GM23338 (cell line): ENCODE results near the gene RAB11B. TPM values are rescaled to one million over a fixed set of nuclear protein-coding genes. Genes with fewer than 3 reads are reported as not detected.

Source experiments
- ATAC-seq: fragments of 200-7000 bp; cut with Tn5 transposase; 3 replicates; pipeline ENCODE4 v1.9.1; 2020
- DNase-seq: peaks from one replicate; pipeline ENCODE4 v3.0.0-alpha.2; 2015; ENCODE audit warnings: low spot score
- H2AFZ ChIP-seq: fragments of 200-600 bp; sonication (generic); 2 replicates; pipeline ENCODE4 v1.8.0; 2016; ENCODE audit warnings: antibody characterized with exemption, mild to moderate bottlenecking, moderate library complexity
- H3F3A ChIP-seq: fragments of 200-600 bp; sonication (generic); replicated peaks from 2 replicates; pipeline ENCODE4 v1.8.0; 2017; ENCODE audit warnings: antibody characterized with exemption, mixed run types, low read depth
- H3K27ac ChIP-seq: fragments of 200-600 bp; sonication (generic); 2 replicates; pipeline ENCODE4 v1.6.1; 2016; ENCODE audit warnings: low read depth
- H3K27me3 ChIP-seq: fragments of 200-600 bp; sonication (generic); 2 replicates; pipeline ENCODE4 v1.8.0; 2016; ENCODE audit warnings: mild to moderate bottlenecking, mixed run types, moderate library complexity; ENCODE audit not compliant: insufficient read depth
- H3K36me3 ChIP-seq: fragments of 200-600 bp; sonication (generic); 2 replicates; pipeline ENCODE4 v1.8.0; 2016; ENCODE audit warnings: mild to moderate bottlenecking; ENCODE audit not compliant: insufficient read depth
- H3K4me1 ChIP-seq: fragments of 200-600 bp; sonication (generic); 2 replicates; pipeline ENCODE4 v1.8.0; 2016; ENCODE audit warnings: mild to moderate bottlenecking, moderate library complexity; ENCODE audit not compliant: insufficient read depth
- H3K4me2 ChIP-seq: fragments of 200-600 bp; sonication (generic); 2 replicates; pipeline ENCODE4 v1.7.1; 2017; ENCODE audit warnings: mixed run types
- H3K4me3 ChIP-seq: fragments of 200-600 bp; sonication (generic); 2 replicates; pipeline ENCODE4 v1.6.1; 2016; ENCODE audit warnings: mixed run types
- H3K79me2 ChIP-seq: fragments of 200-600 bp; sonication (generic); replicated peaks from 2 replicates; pipeline ENCODE4 v1.8.0; 2017; ENCODE audit warnings: mild to moderate bottlenecking; ENCODE audit not compliant: insufficient read depth
- H3K9me2 ChIP-seq: fragments of 200-600 bp; sonication (generic); 2 replicates; pipeline ENCODE4 v1.8.0; 2017; ENCODE audit not compliant: insufficient read depth
- H4K20me1 ChIP-seq: fragments of 200-600 bp; sonication (generic); replicated peaks from 2 replicates; pipeline ENCODE4 v1.8.0; 2017; ENCODE audit warnings: mild to moderate bottlenecking; ENCODE audit not compliant: insufficient read depth
- H3K27ac Mint-ChIP-seq: 2 replicates; pipeline ENCODE4 v1.8.0; 2020; ENCODE audit warnings: inconsistent platforms, mild to moderate bottlenecking, moderate library complexity, mixed read lengths
- H3K27me3 Mint-ChIP-seq: 3 replicates; pipeline ENCODE4 v1.8.0; 2022; ENCODE audit warnings: low read depth, mild to moderate bottlenecking, moderate library complexity, mixed read lengths, inconsistent platforms; ENCODE audit not compliant: insufficient read depth, poor library complexity
- H3K36me3 Mint-ChIP-seq: 3 replicates; pipeline ENCODE4 v1.8.0; 2021; ENCODE audit warnings: low read depth, mild to moderate bottlenecking, inconsistent platforms, moderate library complexity, mixed read lengths
- H3K4me1 Mint-ChIP-seq: 3 replicates; pipeline ENCODE4 v1.8.0; 2020; ENCODE audit warnings: mild to moderate bottlenecking, inconsistent platforms, mixed read lengths
- H3K4me3 Mint-ChIP-seq: 3 replicates; pipeline ENCODE4 v1.8.0; 2021; ENCODE audit warnings: moderate library complexity, mild to moderate bottlenecking, inconsistent platforms, mixed read lengths
- H3K9me3 Mint-ChIP-seq: 3 replicates; pipeline ENCODE4 v1.8.0; 2020; ENCODE audit warnings: moderate library complexity, mild to moderate bottlenecking, inconsistent platforms, mixed read lengths
- CREB1 ChIP-seq: fragments of 250-450 bp; sonication (Bioruptor Pico); IDR thresholded peaks from 2 replicates; pipeline ENCODE4 v1.5.0; 2020; ENCODE audit warnings: low read depth, mild to moderate bottlenecking, moderate library complexity
- CTCF ChIP-seq, 2 experiments: fragments of 200-600 bp in 1 of 2; sonication (generic) in 1 of 2; conservative IDR thresholded peaks; 2 replicates each; pipeline versions ENCODE4 v1.5.1 to v1.6.1; 2016 to 2017; ENCODE audit warnings: antibody characterized with exemption in 2 of 2, low read depth in 2 of 2, mild to moderate bottlenecking in 2 of 2, moderate library complexity in 1 of 2
- ETS1 ChIP-seq: IDR thresholded peaks from 2 replicates; pipeline ENCODE4 v1.6.1; 2016; ENCODE audit warnings: antibody characterized with exemption
- EZH2 ChIP-seq: fragments of 200-600 bp; sonication (generic); IDR thresholded peaks from one replicate; pipeline ENCODE4 v1.8.0; 2017; ENCODE audit warnings: antibody characterized with exemption, mild to moderate bottlenecking, low read depth; ENCODE audit not compliant: unreplicated experiment
- EZH2phosphoT487 ChIP-seq: fragments of 200-600 bp; sonication (generic); IDR thresholded peaks from one replicate; pipeline ENCODE4 v1.8.1; 2018; ENCODE audit warnings: antibody characterized with exemption; ENCODE audit not compliant: unreplicated experiment
- JUNB ChIP-seq: IDR thresholded peaks from one replicate; pipeline ENCODE4 v1.6.1; 2016; ENCODE audit warnings: antibody characterized with exemption; ENCODE audit not compliant: unreplicated experiment
- NANOG ChIP-seq: IDR thresholded peaks from 2 replicates; pipeline ENCODE4 v1.6.1; 2016; ENCODE audit warnings: antibody characterized with exemption, borderline replicate concordance
- POLR2AphosphoS5 ChIP-seq: IDR thresholded peaks from 2 replicates; pipeline ENCODE4 v1.6.1; 2016; ENCODE audit warnings: antibody characterized with exemption, low read depth
- REST ChIP-seq: IDR thresholded peaks from one replicate; pipeline ENCODE4 v1.6.1; 2018; ENCODE audit warnings: antibody characterized with exemption; ENCODE audit not compliant: unreplicated experiment
- STAT1 ChIP-seq: IDR thresholded peaks from one replicate; pipeline ENCODE4 v1.6.1; 2016; ENCODE audit warnings: antibody characterized with exemption; ENCODE audit not compliant: unreplicated experiment
- ZNF114 ChIP-seq: fragments of 250-450 bp; sonication (Bioruptor Pico); IDR thresholded peaks from 2 replicates; pipeline ENCODE4 v1.5.0; 2020; ENCODE audit warnings: mild to moderate bottlenecking, moderate library complexity
- ZNF331 ChIP-seq: fragments of 250-450 bp; sonication (Bioruptor Pico); IDR thresholded peaks from 2 replicates; pipeline ENCODE4 v1.5.0; 2020; ENCODE audit warnings: low read depth, mild to moderate bottlenecking, moderate library complexity
- ZNF462 ChIP-seq: fragments of 250-450 bp; sonication (Bioruptor Pico); IDR thresholded peaks from 2 replicates; pipeline ENCODE4 v1.5.0; 2020; ENCODE audit warnings: mild to moderate bottlenecking, moderate library complexity
- polyA plus RNA-seq: library from polyadenylated mRNA; unstranded; fragments of >200 nt; fragmentation: Nextera tagmentation; extraction: Ambion mirVana; gene quantifications from 2 replicates; pipeline ENCODE4 v1.2.1, GENCODE V29; 2016
- total RNA-seq: library from RNA; depleted of rRNA; stranded (reverse); fragments of >200 nt; shearing (Covaris generic); gene quantifications from 2 replicates; pipeline ENCODE4 v1.2.3, GENCODE V29; 2014

The RAB11B gene
- total and polyA plus RNA-seq, 2 experiments from 2014 or later: 66.0 to 79.6 TPM

- peaks cover 5% of the 10 kb centered on the region for H3K4me1 Mint-ChIP-seq
- H3K4me3 Mint-ChIP-seq: no peak overlapping the region
- DNase-seq (no peak), ATAC-seq (no peak)
- Histone ChIP-seq H3K27ac (no peak overlapping the region), H3K9me2 (no peaks in the 10 kb centered on the region), H3F3A (peaks cover 9% of the 10 kb centered on the region; the same call in 1 of the 2 replicates), H3K4me1 (peaks cover 6% of the 10 kb centered on the region; the same call in 1 of the 2 replicates), H2AFZ (no peak overlapping the region), H3K27me3 (peaks cover 23% of the 10 kb centered on the region), H3K36me3 (no peaks in the 10 kb centered on the region), H3K4me2 (no peak overlapping the region), H3K79me2 (no peaks in the 10 kb centered on the region), H4K20me1 (no peaks in the 10 kb centered on the region), H3K4me3 (no peak overlapping the region)
- H3K36me3 Mint-ChIP-seq: no peaks in the 10 kb centered on the region
- no peak for TF ChIP-seq ETS1
- TF ChIP-seq ZNF462 (CRISPR knock-in tag): no peak
- TF ChIP-seq JUNB: no peak
- TF ChIP-seq EZH2phosphoT487: no peak
- no peak for TF ChIP-seq POLR2AphosphoS5
- no peak for TF ChIP-seq REST
- TF ChIP-seq CTCF (conservative IDR thresholded peaks at IDR 0.05; ENCODE audit: low read depth in 2 of 2): no peak
- no peak for TF ChIP-seq CREB1
- no peak for TF ChIP-seq STAT1
- TF ChIP-seq ZNF331 (CRISPR knock-in tag): no peak
- no peak for TF ChIP-seq NANOG
- no peak for TF ChIP-seq ZNF114 (CRISPR knock-in tag)
- TF ChIP-seq EZH2: no peak
- no peaks in the 10 kb centered on the region for H3K9me3 Mint-ChIP-seq
- H3K27me3 Mint-ChIP-seq: peaks cover 15% of the 10 kb centered on the region
- H3K27ac Mint-ChIP-seq: no peak overlapping the region
Measured at GRCh38 chr19:8358948-8359347, 31.2 kb upstream of the RAB11B start.
